Measurements from ENCODE around the gene TPM1. TPM values are rescaled to one million over a fixed set of nuclear protein-coding genes. Genes with fewer than 3 reads are reported as not detected.

Gene TPM1
- total RNA-seq, 1 experiment from 2014 or later = 748 TPM

- Histone ChIP-seq H2BK5ac (ENCODE audit: insufficient read length, low read length) (no peak overlapping the region), H3K4me1 (ENCODE audit: insufficient read depth, low read length) (no peaks in the 10 kb centered on the region), H3K9ac (ENCODE audit: extremely low read depth, insufficient read length, low read length) (no peak overlapping the region), H3K14ac (ENCODE audit: insufficient read depth, low read length) (no peak overlapping the region), H4K8ac (replicated peaks; ENCODE audit: insufficient read length, low read depth, low read length) (no peak overlapping the region), H3K27ac (ENCODE audit: insufficient read length, low read depth, low read length) (no peak overlapping the region), H3K23me2 (ENCODE audit: insufficient read length, low read depth, low read length, poor library complexity, severe bottlenecking) (no peaks in the 10 kb centered on the region), H2BK20ac (ENCODE audit: low read depth, low read length, poor library complexity, severe bottlenecking) (no peak overlapping the region), H3K79me1 (ENCODE audit: insufficient read depth, low read depth, low read length, poor library complexity, severe bottlenecking) (no peaks in the 10 kb centered on the region), H3K18ac (ENCODE audit: insufficient read length, low read depth, low read length) (no peak overlapping the region), H3T11ph (ENCODE audit: low read length) (no peak overlapping the region), H4K20me1 (ENCODE audit: control insufficient read depth, insufficient read depth, insufficient read length) (no peaks in the 10 kb centered on the region), H2BK15ac (ENCODE audit: low read depth, low read length) (no peak overlapping the region), H2AFZ (ENCODE audit: low read length) (no peak overlapping the region), H2BK12ac (ENCODE audit: insufficient read length, low read depth, low read length) (no peak overlapping the region), H3K9me3 (ENCODE audit: control insufficient read depth, low read depth, low read length) (no peaks in the 10 kb centered on the region), H3K27me3 (ENCODE audit: insufficient read depth, low read length) (no peaks in the 10 kb centered on the region), H4K91ac (ENCODE audit: insufficient read length, low read depth, low read length) (no peak overlapping the region), H4K5ac (ENCODE audit: insufficient read length, low read depth, low read length) (no peak overlapping the region), H2AK5ac (ENCODE audit: insufficient read length, low read length) (no peak overlapping the region), H2BK120ac (ENCODE audit: low read depth, low read length, poor library complexity, severe bottlenecking) (no peak overlapping the region), H3K79me2 (ENCODE audit: insufficient read depth, low read length) (no peaks in the 10 kb centered on the region), H3K56ac (ENCODE audit: insufficient read length, low read depth, low read length) (no peak overlapping the region), H3K4me2 (ENCODE audit: insufficient read depth, insufficient read length, low read length) (no peak overlapping the region), H3K4ac (ENCODE audit: low read depth, low read length) (no peak overlapping the region), H3K23ac (ENCODE audit: insufficient read length, low read depth, low read length) (no peak overlapping the region)
- H3K36me3 Mint-ChIP-seq (ENCODE audit: insufficient read depth in 1 of 3, low read depth in 3 of 3) = peaks cover 0 to 17% (median 2%) of the 10 kb centered on the region in 3 experiments; a peak in 3 of 7 replicates
- H3K9me3 Mint-ChIP-seq = peaks cover 9 to 16% of the 10 kb centered on the region in 2 experiments
- no peak overlapping the region for H3K27ac Mint-ChIP-seq
- H3K27me3 Mint-ChIP-seq (ENCODE audit: low read depth) = peaks cover 2% of the 10 kb centered on the region
- no CpG with 5 or more reads among the region's 11 CpGs for WGBS (ENCODE audit: extremely low coverage, insufficient read length, low lambda C conversion rate)
- H3K4me1 Mint-ChIP-seq = peaks cover 9 to 19% of the 10 kb centered on the region in 2 experiments
- DNase-seq = no peak
- TF ChIP-seq, protein P1, sequence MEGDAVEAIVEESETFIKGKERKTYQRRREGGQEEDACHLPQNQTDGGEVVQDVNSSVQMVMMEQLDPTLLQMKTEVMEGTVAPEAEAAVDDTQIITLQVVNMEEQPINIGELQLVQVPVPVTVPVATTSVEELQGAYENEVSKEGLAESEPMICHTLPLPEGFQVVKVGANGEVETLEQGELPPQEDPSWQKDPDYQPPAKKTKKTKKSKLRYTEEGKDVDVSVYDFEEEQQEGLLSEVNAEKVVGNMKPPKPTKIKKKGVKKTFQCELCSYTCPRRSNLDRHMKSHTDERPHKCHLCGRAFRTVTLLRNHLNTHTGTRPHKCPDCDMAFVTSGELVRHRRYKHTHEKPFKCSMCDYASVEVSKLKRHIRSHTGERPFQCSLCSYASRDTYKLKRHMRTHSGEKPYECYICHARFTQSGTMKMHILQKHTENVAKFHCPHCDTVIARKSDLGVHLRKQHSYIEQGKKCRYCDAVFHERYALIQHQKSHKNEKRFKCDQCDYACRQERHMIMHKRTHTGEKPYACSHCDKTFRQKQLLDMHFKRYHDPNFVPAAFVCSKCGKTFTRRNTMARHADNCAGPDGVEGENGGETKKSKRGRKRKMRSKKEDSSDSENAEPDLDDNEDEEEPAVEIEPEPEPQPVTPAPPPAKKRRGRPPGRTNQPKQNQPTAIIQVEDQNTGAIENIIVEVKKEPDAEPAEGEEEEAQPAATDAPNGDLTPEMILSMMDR (conservative IDR thresholded peaks at IDR 0.05) = no peak
- H3K4me3 Mint-ChIP-seq = no peak overlapping the region
Measured at GRCh38 chr15:63013052-63013808, 29.3 kb upstream of the TPM1 start.

Measured in H9 (cell line).